ENCODE measurements around the gene PIGQ.

Gene PIGQ

DNA sequence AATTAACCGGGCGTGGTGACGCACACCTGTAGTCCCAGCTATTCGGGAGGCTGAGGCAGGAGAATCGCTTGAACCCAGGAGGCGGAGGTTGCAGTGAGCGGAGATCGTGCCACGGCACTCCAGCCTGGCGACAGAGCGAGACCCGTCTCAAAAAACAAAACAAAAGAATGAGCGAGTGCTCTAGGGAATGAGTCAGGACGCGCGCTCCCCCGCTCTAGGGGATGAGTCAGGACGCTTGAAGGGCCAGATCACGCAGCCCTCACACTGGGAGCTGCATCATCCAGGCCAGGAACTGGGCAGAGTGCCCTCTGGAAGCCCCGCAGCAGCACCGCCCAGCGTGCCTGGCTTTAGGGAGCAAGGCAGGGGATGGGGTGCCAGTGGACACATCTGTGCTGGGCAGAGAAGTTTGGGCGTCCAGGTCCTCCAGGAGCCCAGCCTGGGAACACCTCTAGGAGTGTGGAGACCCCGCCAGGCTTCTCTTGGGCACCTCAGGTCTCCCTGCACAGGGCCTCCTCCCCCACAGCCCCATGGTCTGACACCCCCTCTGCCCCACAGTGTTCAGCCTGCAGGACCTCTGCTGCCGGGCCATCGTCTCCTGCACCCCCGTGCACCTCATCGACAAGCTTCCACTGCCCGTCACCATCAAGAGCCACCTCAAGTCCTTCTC, 57.2 kb downstream of the PIGQ start:
- Mint-ChIP-seq H3K27ac (no peak overlapping the region), H3K36me3 (no peaks in the 10 kb centered on the region)

DNA sequence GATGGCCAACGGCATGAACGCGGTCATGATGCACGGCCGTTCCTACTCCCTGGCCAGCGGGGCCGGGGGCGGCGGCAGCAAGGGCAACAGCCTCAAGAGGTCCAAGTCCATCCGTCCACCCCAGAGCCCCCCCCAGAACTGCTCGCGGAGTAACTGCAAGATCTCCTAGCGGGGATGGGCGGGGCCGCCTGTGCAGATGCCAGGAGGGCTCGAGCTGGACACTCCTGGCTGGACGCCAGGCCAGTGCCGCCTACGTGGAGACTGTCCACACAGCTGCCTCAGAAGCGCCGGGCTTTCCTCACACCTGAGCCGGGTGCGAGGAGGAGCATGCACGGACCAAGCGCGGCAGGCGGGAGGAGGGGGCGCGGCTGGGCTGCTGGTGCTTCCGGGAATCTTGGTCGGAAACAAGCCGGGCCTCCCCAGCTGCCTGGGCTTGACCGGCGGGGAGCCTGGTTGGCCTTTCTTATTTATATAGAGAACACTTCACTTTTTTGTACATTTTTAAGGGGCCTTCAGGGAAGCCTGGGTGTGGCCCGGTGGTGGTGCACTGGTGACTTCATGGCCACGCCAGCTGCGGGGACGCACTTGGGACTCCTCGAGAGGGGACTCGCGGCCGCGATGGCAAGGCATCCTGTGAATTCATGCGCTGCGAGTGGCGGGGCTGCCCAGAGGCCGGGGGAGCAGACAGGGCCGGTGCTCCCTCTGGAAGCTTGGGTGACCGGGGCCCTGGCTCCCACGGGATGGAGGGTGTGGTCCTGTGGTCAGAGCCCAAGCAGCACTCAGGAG, 57.9 kb downstream of the PIGQ start:
- Mint-ChIP-seq H3K27ac (no peak overlapping the region), H3K9me3 (ENCODE audit: low read depth) (no peaks in the 10 kb centered on the region), H3K4me3 (no peak overlapping the region), H3K27me3 (no peaks in the 10 kb centered on the region), H3K4me1 (ENCODE audit: low read depth) (no peaks in the 10 kb centered on the region), H3K36me3 (no peaks in the 10 kb centered on the region)

More for the DNA sequence above, 57.2 kb downstream of the PIGQ start:
- H3K4me3 Mint-ChIP-seq = no peak overlapping the region
- H3K9me3 Mint-ChIP-seq (ENCODE audit: low read depth) = no peaks in the 10 kb centered on the region
- H3K27me3 Mint-ChIP-seq = no peaks in the 10 kb centered on the region
- H3K4me1 Mint-ChIP-seq (ENCODE audit: low read depth) = no peaks in the 10 kb centered on the region

DNA sequence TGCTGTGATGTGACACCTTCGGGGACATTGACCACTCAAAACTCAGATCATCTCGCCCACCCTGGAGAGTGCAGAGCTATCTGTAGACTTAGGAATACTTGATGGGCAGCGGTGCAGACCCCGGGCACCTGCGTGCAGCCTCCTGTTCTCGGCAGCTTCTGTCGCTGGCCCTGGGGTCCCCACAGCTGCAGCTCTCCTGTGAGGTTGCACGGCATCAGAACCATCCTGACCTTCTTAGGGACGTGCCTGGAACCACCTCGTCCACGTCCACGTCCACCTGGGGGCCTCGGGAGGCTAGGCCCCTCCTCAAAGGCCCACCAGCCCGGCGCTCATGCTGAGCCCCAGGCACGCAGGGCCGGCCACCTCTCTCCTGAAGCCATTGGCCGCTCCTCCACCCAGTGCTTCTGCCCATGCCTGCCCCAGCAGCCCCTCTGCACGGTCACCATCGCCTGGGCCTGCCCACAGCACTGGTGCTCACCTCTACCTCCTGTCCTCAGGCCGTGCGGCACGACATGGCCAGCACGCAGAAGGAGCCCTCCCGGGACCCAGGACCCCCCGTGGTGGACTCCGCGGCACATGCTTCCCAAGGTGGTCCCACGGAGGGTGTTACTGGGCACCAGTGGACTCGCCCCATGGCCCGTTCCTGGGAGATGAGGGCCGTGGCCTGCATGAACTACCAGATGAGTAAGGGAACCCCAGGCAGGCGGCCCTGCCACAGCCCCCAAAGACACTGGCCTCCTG, 58.7 kb downstream of the PIGQ start:
- no peaks in the 10 kb centered on the region for H3K4me1 Mint-ChIP-seq (ENCODE audit: low read depth)
- no peaks in the 10 kb centered on the region for H3K9me3 Mint-ChIP-seq (ENCODE audit: low read depth)
- H3K4me3 Mint-ChIP-seq = no peak overlapping the region
- no peaks in the 10 kb centered on the region for H3K36me3 Mint-ChIP-seq
- H3K27me3 Mint-ChIP-seq = no peaks in the 10 kb centered on the region
- no peak overlapping the region for H3K27ac Mint-ChIP-seq

GRCh38 chr16:629185-629832, 59.5 kb downstream of the PIGQ start:
- no peaks in the 10 kb centered on the region for H3K36me3 Mint-ChIP-seq
- no peaks in the 10 kb centered on the region for H3K27me3 Mint-ChIP-seq
- H3K4me3 Mint-ChIP-seq = no peak overlapping the region
- peaks cover under 1% of the 10 kb centered on the region for H3K4me1 Mint-ChIP-seq (ENCODE audit: low read depth)
- H3K27ac Mint-ChIP-seq = no peak overlapping the region
- H3K9me3 Mint-ChIP-seq (ENCODE audit: low read depth) = no peaks in the 10 kb centered on the region

- H3K36me3 Mint-ChIP-seq = no peaks in the 10 kb centered on the region
- H3K27me3 Mint-ChIP-seq = no peaks in the 10 kb centered on the region
- H3K27ac Mint-ChIP-seq = no peak overlapping the region
- H3K4me1 Mint-ChIP-seq (ENCODE audit: low read depth) = peaks cover 2% of the 10 kb centered on the region
- no peak overlapping the region for H3K4me3 Mint-ChIP-seq
- no peaks in the 10 kb centered on the region for H3K9me3 Mint-ChIP-seq (ENCODE audit: low read depth)
These were observed 60.1 kb downstream of the PIGQ start for GRCh38 chr16:629833-630248.

GRCh38 chr16:630249-630814, 60.6 kb downstream of the PIGQ start:
- no peaks in the 10 kb centered on the region for H3K27me3 Mint-ChIP-seq
- no peaks in the 10 kb centered on the region for H3K9me3 Mint-ChIP-seq (ENCODE audit: low read depth)
- H3K4me3 Mint-ChIP-seq = no peak overlapping the region
- peaks cover 3% of the 10 kb centered on the region for H3K4me1 Mint-ChIP-seq (ENCODE audit: low read depth)
- H3K36me3 Mint-ChIP-seq = no peaks in the 10 kb centered on the region
- H3K27ac Mint-ChIP-seq = no peak overlapping the region

GRCh38 chr16:630815-631405, 61.1 kb downstream of the PIGQ start, which contains the start of gene WFIKKN1:
Gene WFIKKN1, plus strand, starts transcription at chr16:630985. Its CDS starts 269 bp downstream, at chr16:631254.
- no peak within 1 kb of the TSS for H3K4me3 Mint-ChIP-seq
- H3K27ac Mint-ChIP-seq = no peak within 1 kb of the TSS
- no peaks in the 10 kb centered on the region for H3K27me3 Mint-ChIP-seq
- H3K36me3 Mint-ChIP-seq = no peaks in the 10 kb centered on the region
- H3K4me1 Mint-ChIP-seq (ENCODE audit: low read depth) = peaks cover 3% of the 10 kb centered on the region
- no peaks in the 10 kb centered on the region for H3K9me3 Mint-ChIP-seq (ENCODE audit: low read depth)

GRCh38 chr16:631808-632358, 62.1 kb downstream of the PIGQ start:
- H3K36me3 Mint-ChIP-seq = no peaks in the 10 kb centered on the region
- no peak overlapping the region for H3K27ac Mint-ChIP-seq
- H3K9me3 Mint-ChIP-seq (ENCODE audit: low read depth) = no peaks in the 10 kb centered on the region
- no peak overlapping the region for H3K4me3 Mint-ChIP-seq
- no peaks in the 10 kb centered on the region for H3K27me3 Mint-ChIP-seq
- peaks cover 7% of the 10 kb centered on the region for H3K4me1 Mint-ChIP-seq (ENCODE audit: low read depth)

- H3K27ac Mint-ChIP-seq = no peak overlapping the region
- H3K4me1 Mint-ChIP-seq (ENCODE audit: low read depth) = peaks cover 7% of the 10 kb centered on the region
- H3K4me3 Mint-ChIP-seq = no peak overlapping the region
- no peaks in the 10 kb centered on the region for H3K9me3 Mint-ChIP-seq (ENCODE audit: low read depth)
- H3K36me3 Mint-ChIP-seq = no peaks in the 10 kb centered on the region
- no peaks in the 10 kb centered on the region for H3K27me3 Mint-ChIP-seq
These were observed 62.9 kb downstream of the PIGQ start for GRCh38 chr16:632486-633335.

GRCh38 chr16:633336-634050, 63.7 kb downstream of the PIGQ start:
- no peaks in the 10 kb centered on the region for H3K9me3 Mint-ChIP-seq (ENCODE audit: low read depth)
- no peak overlapping the region for H3K27ac Mint-ChIP-seq
- no peaks in the 10 kb centered on the region for H3K27me3 Mint-ChIP-seq
- no peak overlapping the region for H3K4me3 Mint-ChIP-seq
- no peaks in the 10 kb centered on the region for H3K36me3 Mint-ChIP-seq
- H3K4me1 Mint-ChIP-seq (ENCODE audit: low read depth) = peaks cover 7% of the 10 kb centered on the region

All from activated naive CD8-positive, alpha-beta T cell (primary cell).